Left ventricle myocardium inferior (tissue), 1 donor: ENCODE results near the gene MRPL49. TPM values are rescaled to one million over a fixed set of nuclear protein-coding genes. Genes with fewer than 3 reads are reported as not detected.

Experiments
- DNase-seq: peaks from one replicate; pipeline ENCODE4 v3.0.0-alpha.2; 2020
- H3K27ac ChIP-seq: fragments of 200-600 bp; replicated peaks from 2 replicates; pipeline ENCODE4 v1.8.0; 2021
- H3K27me3 ChIP-seq: fragments of 200-600 bp; 2 replicates; pipeline ENCODE4 v1.8.0; 2021; ENCODE audit warnings: low read depth
- H3K36me3 ChIP-seq: fragments of 200-600 bp; 2 replicates; pipeline ENCODE4 v1.8.0; 2021
- H3K4me1 ChIP-seq: fragments of 200-600 bp; 2 replicates; pipeline ENCODE4 v1.8.0; 2021
- H3K4me3 ChIP-seq: fragments of 200-600 bp; 2 replicates; pipeline ENCODE4 v1.8.0; 2021; ENCODE audit warnings: mild to moderate bottlenecking, moderate library complexity
- H3K9me3 ChIP-seq: fragments of 200-600 bp; replicated peaks from 2 replicates; pipeline ENCODE4 v1.8.0; 2021
- CTCF ChIP-seq: fragments of 200-600 bp; IDR thresholded peaks from 2 replicates; pipeline ENCODE4 v1.8.0; 2021; ENCODE audit warnings: antibody characterized with exemption, mild to moderate bottlenecking, borderline replicate concordance
- intact Hi-C: fragments of 100-400 bp; cut with micrococcal nuclease; formaldehyde crosslinking; loops from one replicate; pipeline ENCODE4 v1.11.0; 2022
- total RNA-seq: library from RNA; stranded (reverse); fragmentation: NEBNext Ultra II Directional; extraction: Animal tissue kit (Norgen Biotek cat#: 25700); gene quantifications from one replicate; pipeline ENCODE4 v1.2.1, GENCODE V29; 2021
- donor health status: DM: no; HTN: yes; CAD: no; lungs with severe emphysema.

MRPL49 gene
- total RNA-seq, 1 donor from 2014 or later = 32.1 TPM

GRCh38 chr11:65110354-65110861 lies 11.7 kb upstream of the MRPL49 start:
- peak overlapping the region; percentile 84 for H3K27ac ChIP-seq
- DNase-seq = peak; percentile 86
- H3K4me1 ChIP-seq = peaks cover 55% of the 10 kb centered on the region
- intact Hi-C loops = no loop called here
- H3K9me3 ChIP-seq = no peaks in the 10 kb centered on the region
- H3K36me3 ChIP-seq = peaks cover 38% of the 10 kb centered on the region
- H3K27me3 ChIP-seq = no peaks in the 10 kb centered on the region
- TF ChIP-seq CTCF = peak; percentile 98
- peak overlapping the region; percentile 77 for H3K4me3 ChIP-seq

GRCh38 chr11:65111159-65111743 lies 10.9 kb upstream of the MRPL49 start:
- intact Hi-C loops = no loop called here
- peaks cover 60% of the 10 kb centered on the region for H3K4me1 ChIP-seq
- peak overlapping the region; percentile 84 for H3K27ac ChIP-seq

GRCh38 chr11:65111744-65112545 lies 10.2 kb upstream of the MRPL49 start, which contains the start of gene TM7SF2:
TM7SF2 (plus strand) TSS chr11:65111872; CDS start chr11:65112016, 144 bp downstream.
- DNase-seq = peak; percentile 97
- no peak for TF ChIP-seq CTCF
- H3K4me1 ChIP-seq = peaks cover 66% of the 10 kb centered on the region
- peak within 1 kb of the TSS; percentile 84 for H3K27ac ChIP-seq
- peak within 1 kb of the TSS; percentile 77 for H3K4me3 ChIP-seq
- H3K27me3 ChIP-seq = no peaks in the 10 kb centered on the region
- intact Hi-C loops = no loop called here
- H3K36me3 ChIP-seq = peaks cover 39% of the 10 kb centered on the region
- H3K9me3 ChIP-seq = no peaks in the 10 kb centered on the region

More at GRCh38 chr11:65111159-65111743, 10.9 kb upstream of the MRPL49 start:
- DNase-seq = no peak
- H3K36me3 ChIP-seq = peaks cover 39% of the 10 kb centered on the region
- H3K27me3 ChIP-seq = no peaks in the 10 kb centered on the region
- TF ChIP-seq CTCF = no peak
- H3K4me3 ChIP-seq = peak overlapping the region; percentile 77
- no peaks in the 10 kb centered on the region for H3K9me3 ChIP-seq

GRCh38 chr11:65112546-65113360 lies 9.4 kb upstream of the MRPL49 start:
- peak; percentile 52 for DNase-seq
- Histone ChIP-seq H3K27me3 (no peaks in the 10 kb centered on the region), H3K36me3 (peaks cover 36% of the 10 kb centered on the region), H3K27ac (peak overlapping the region; percentile 84), H3K4me1 (peaks cover 72% of the 10 kb centered on the region), H3K9me3 (no peaks in the 10 kb centered on the region), H3K4me3 (peak overlapping the region; percentile 77)
- TF ChIP-seq CTCF = peak; percentile 92
- intact Hi-C loops = no loop called here

- DNase-seq = no peak
- Histone ChIP-seq H3K9me3 (no peaks in the 10 kb centered on the region), H3K4me1 (peaks cover 77% of the 10 kb centered on the region), H3K36me3 (peaks cover 34% of the 10 kb centered on the region), H3K27ac (peak overlapping the region; percentile 84), H3K4me3 (peak overlapping the region; percentile 77), H3K27me3 (no peaks in the 10 kb centered on the region)
- intact Hi-C loops = no loop called here
- TF ChIP-seq CTCF = no peak
Observed at GRCh38 chr11:65113361-65113756, 8.8 kb upstream of the MRPL49 start.
